ENCODE measurements around the gene POGK. TPM values are rescaled to one million over a fixed set of nuclear protein-coding genes. Genes with fewer than 3 reads are reported as not detected.

Gene POGK, protein sequence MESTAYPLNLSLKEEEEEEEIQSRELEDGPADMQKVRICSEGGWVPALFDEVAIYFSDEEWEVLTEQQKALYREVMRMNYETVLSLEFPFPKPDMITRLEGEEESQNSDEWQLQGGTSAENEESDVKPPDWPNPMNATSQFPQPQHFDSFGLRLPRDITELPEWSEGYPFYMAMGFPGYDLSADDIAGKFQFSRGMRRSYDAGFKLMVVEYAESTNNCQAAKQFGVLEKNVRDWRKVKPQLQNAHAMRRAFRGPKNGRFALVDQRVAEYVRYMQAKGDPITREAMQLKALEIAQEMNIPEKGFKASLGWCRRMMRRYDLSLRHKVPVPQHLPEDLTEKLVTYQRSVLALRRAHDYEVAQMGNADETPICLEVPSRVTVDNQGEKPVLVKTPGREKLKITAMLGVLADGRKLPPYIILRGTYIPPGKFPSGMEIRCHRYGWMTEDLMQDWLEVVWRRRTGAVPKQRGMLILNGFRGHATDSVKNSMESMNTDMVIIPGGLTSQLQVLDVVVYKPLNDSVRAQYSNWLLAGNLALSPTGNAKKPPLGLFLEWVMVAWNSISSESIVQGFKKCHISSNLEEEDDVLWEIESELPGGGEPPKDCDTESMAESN
- 31.4 to 38.0 TPM (median 35.2 TPM) in 3 replicates for total RNA-seq
- long read RNA-seq, full-length matches to known transcripts, result 10 of 17 reads
- long read RNA-seq, partial matches to known transcripts, result 3 of 17 reads
- long read RNA-seq, other reads (novel, unspliced or antisense), result 4 of 17 reads

DNA sequence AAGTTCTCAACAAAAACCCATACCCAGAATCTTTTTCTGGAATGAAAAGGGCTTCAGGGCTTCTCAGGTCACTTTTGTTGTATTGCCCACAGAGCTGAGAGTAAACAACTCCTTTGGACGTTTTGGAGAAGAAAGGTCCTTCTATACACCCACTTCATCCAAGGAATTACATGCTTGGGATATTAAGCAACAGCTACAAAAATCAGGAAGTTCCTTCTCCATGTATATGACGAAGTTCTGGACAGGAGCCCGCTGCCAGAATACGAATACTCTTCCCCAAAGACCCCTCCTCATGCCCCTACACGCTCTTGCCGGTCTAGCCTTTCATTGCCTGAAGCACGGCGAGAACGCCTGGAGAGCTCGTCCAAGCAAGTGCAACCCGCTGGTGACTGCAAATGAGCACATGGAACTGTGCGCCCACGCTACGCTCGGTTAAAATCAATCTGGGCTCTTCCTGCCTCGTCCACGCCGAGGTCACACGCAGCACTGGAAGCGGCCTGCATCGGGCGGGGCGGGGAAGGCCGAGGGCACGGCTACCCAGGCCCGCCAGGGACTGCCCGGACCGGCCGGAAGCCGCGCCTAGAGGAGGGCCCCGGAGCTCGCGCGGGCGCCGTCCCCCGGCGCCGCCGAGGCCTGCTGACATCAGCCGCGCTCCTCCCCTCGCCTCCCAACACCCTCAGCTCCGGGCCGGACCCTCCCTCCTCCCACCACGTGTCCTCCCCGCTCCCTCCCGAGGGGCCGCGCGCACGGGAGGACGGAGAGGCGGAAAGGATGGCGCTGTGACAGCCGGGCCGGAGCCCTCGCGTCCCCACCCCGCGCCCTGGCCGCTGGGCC lies at the start of gene POGK:
Gene POGK, plus strand, starts transcription at position 710 of the 834 bp plus-strand sequence. CDS start 1,482 bp downstream, outside the sequence.
- H3K4me1 Mint-ChIP-seq (ENCODE audit: low read depth), result peaks cover 50% of the 10 kb centered on the region
- peaks cover 17% of the 10 kb centered on the region for H3K36me3 Mint-ChIP-seq (ENCODE audit: low read depth)
- H3K27ac Mint-ChIP-seq (ENCODE audit: unreplicated experiment), result peak within 1 kb of the TSS; percentile 94
- TF ChIP-seq, protein P1, sequence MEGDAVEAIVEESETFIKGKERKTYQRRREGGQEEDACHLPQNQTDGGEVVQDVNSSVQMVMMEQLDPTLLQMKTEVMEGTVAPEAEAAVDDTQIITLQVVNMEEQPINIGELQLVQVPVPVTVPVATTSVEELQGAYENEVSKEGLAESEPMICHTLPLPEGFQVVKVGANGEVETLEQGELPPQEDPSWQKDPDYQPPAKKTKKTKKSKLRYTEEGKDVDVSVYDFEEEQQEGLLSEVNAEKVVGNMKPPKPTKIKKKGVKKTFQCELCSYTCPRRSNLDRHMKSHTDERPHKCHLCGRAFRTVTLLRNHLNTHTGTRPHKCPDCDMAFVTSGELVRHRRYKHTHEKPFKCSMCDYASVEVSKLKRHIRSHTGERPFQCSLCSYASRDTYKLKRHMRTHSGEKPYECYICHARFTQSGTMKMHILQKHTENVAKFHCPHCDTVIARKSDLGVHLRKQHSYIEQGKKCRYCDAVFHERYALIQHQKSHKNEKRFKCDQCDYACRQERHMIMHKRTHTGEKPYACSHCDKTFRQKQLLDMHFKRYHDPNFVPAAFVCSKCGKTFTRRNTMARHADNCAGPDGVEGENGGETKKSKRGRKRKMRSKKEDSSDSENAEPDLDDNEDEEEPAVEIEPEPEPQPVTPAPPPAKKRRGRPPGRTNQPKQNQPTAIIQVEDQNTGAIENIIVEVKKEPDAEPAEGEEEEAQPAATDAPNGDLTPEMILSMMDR (IDR thresholded peaks at IDR 0.05), result peak; percentile 18
- peak within 1 kb of the TSS; percentile 86 for H3K4me3 Mint-ChIP-seq (ENCODE audit: unreplicated experiment)
- peak; percentile 96 for DNase-seq (ENCODE audit: low spot score)
- H3K9me3 Mint-ChIP-seq (ENCODE audit: low read depth), result no peaks in the 10 kb centered on the region
- H3K27me3 Mint-ChIP-seq (ENCODE audit: low read depth), result peaks cover 5% of the 10 kb centered on the region

DNA sequence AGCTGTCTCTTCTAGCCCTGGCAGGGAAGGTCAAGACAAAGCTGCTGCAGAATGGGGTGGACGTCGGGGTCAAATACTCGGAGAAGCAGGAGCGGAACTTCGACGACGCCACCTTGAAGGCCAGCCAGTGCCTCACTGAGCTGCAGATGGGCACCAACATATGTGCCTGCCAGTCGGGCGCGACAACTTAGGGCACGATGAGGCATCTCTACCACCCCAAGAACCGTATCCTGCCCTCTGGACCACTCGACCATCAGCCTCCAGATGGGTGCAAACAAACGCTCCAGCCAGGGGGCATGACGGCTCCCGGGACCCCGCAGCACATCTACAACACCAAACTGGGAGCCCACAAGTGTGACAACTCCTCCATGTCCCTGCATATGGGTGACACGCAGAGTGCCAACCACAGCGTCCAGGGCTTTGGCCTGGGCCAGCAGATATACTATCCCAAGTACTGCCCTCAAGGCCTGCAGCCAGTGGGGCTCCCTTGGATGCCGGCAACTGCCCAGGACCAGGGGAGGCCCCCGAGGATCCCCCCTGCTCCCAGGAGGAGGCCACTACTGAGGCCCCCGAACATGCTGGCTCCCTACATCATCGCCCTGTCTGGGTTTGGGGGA lies 42.5 kb upstream of the POGK start:
- Mint-ChIP-seq H3K4me1 (ENCODE audit: low read depth) (no peaks in the 10 kb centered on the region), H3K4me3 (ENCODE audit: unreplicated experiment) (no peak overlapping the region), H3K36me3 (ENCODE audit: low read depth) (no peaks in the 10 kb centered on the region), H3K9me3 (ENCODE audit: low read depth) (peaks cover 4% of the 10 kb centered on the region), H3K27ac (ENCODE audit: unreplicated experiment) (no peak overlapping the region), H3K27me3 (ENCODE audit: low read depth) (peaks cover 20% of the 10 kb centered on the region)
- TF ChIP-seq, protein P1 (IDR thresholded peaks at IDR 0.05), result no peak
- no peak for DNase-seq (ENCODE audit: low spot score)

DNA sequence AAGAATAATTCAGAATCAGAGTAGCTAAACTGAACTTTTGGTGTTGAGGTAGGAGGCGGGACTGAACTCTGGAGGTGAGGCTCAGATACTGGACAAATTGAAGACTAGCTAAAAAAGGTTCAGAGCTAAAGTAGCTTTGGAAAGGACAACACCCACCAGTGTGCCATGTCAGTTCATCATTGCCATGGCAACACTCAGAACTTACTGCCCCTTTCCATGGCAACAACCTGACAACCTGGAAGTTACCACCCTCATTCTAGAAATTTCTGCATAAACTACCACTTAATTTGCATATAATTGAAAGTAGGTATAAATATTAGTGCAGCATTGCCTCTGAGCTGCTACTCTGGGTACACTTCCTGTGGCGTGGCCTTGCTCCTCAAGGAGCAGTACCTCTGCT lies 30.3 kb upstream of the POGK start:
- Mint-ChIP-seq H3K36me3 (ENCODE audit: low read depth) (no peaks in the 10 kb centered on the region), H3K27ac (ENCODE audit: unreplicated experiment) (no peak overlapping the region), H3K9me3 (ENCODE audit: low read depth) (no peaks in the 10 kb centered on the region), H3K4me3 (ENCODE audit: unreplicated experiment) (no peak overlapping the region), H3K4me1 (ENCODE audit: low read depth) (no peaks in the 10 kb centered on the region), H3K27me3 (ENCODE audit: low read depth) (peaks cover 21% of the 10 kb centered on the region)
- DNase-seq (ENCODE audit: low spot score), result no peak
- TF ChIP-seq, protein P1 (IDR thresholded peaks at IDR 0.05), result no peak

DNA sequence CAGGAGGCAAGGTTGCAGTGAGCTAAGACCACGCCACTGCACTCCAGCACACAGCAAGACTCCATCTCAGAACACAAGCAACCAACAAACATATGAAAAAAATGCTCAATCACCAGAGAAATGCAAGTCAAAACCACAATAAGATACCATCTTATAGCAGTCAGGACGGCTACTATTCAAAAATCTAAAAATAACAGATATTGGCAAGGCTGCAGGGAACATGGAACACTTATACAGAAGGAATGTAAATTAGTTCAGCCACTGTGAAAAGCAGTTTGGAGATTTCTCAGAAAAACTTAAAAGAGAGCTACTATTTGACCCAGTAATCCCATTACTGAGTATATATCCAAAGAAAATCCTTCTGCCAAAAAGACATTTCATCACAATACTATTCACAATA lies 27.6 kb upstream of the POGK start:
- H3K9me3 Mint-ChIP-seq (ENCODE audit: low read depth), result no peaks in the 10 kb centered on the region
- TF ChIP-seq, protein P1 (IDR thresholded peaks at IDR 0.05), result no peak
- H3K4me1 Mint-ChIP-seq (ENCODE audit: low read depth), result peaks cover 8% of the 10 kb centered on the region
- no peak overlapping the region for H3K27ac Mint-ChIP-seq (ENCODE audit: unreplicated experiment)
- DNase-seq (ENCODE audit: low spot score), result no peak
- H3K27me3 Mint-ChIP-seq (ENCODE audit: low read depth), result peaks cover 16% of the 10 kb centered on the region
- H3K36me3 Mint-ChIP-seq (ENCODE audit: low read depth), result no peaks in the 10 kb centered on the region
- no peak overlapping the region for H3K4me3 Mint-ChIP-seq (ENCODE audit: unreplicated experiment)
